ENCODE measurements around the gene RPN2.

RPN2 gene

GRCh38 chr20:37193226-37193625, 14.1 kb downstream of the RPN2 start:
- Histone ChIP-seq H3K36me3 (ENCODE audit: control insufficient read depth, insufficient read depth, low read length) (peaks cover 21% of the 10 kb centered on the region), H3K4me3 (replicated peaks; ENCODE audit: low read depth, low read length) (no peak overlapping the region), H3K27me3 (replicated peaks; ENCODE audit: control insufficient read depth, insufficient read depth, low read length) (no peaks in the 10 kb centered on the region)
- DNase-seq (ENCODE audit: extremely low read depth, insufficient read length) = no peak
- no peak for TF ChIP-seq CTCF (IDR thresholded peaks at IDR 0.05; ENCODE audit: insufficient read depth, low read length, poor library complexity, severe bottlenecking)

- no peak for DNase-seq (ENCODE audit: extremely low read depth, insufficient read length)
- no peak for TF ChIP-seq CTCF (IDR thresholded peaks at IDR 0.05; ENCODE audit: insufficient read depth, low read length, poor library complexity, severe bottlenecking)
- Histone ChIP-seq H3K36me3 (ENCODE audit: control insufficient read depth, insufficient read depth, low read length) (peaks cover 19% of the 10 kb centered on the region), H3K27me3 (replicated peaks; ENCODE audit: control insufficient read depth, insufficient read depth, low read length) (no peaks in the 10 kb centered on the region), H3K4me3 (replicated peaks; ENCODE audit: low read depth, low read length) (no peak overlapping the region)
Measured at GRCh38 chr20:37193821-37194220, 14.7 kb downstream of the RPN2 start.

- Histone ChIP-seq H3K4me3 (replicated peaks; ENCODE audit: low read depth, low read length) (no peak overlapping the region), H3K27me3 (replicated peaks; ENCODE audit: control insufficient read depth, insufficient read depth, low read length) (no peaks in the 10 kb centered on the region), H3K36me3 (ENCODE audit: control insufficient read depth, insufficient read depth, low read length) (peaks cover 28% of the 10 kb centered on the region)
- no peak for DNase-seq (ENCODE audit: extremely low read depth, insufficient read length)
- no peak for TF ChIP-seq CTCF (IDR thresholded peaks at IDR 0.05; ENCODE audit: insufficient read depth, low read length, poor library complexity, severe bottlenecking)
Measured at GRCh38 chr20:37194621-37195417, 15.7 kb downstream of the RPN2 start.

- Histone ChIP-seq H3K27me3 (replicated peaks; ENCODE audit: control insufficient read depth, insufficient read depth, low read length) (no peaks in the 10 kb centered on the region), H3K36me3 (ENCODE audit: control insufficient read depth, insufficient read depth, low read length) (peaks cover 33% of the 10 kb centered on the region), H3K4me3 (replicated peaks; ENCODE audit: low read depth, low read length) (no peak overlapping the region)
- no peak for TF ChIP-seq CTCF (IDR thresholded peaks at IDR 0.05; ENCODE audit: insufficient read depth, low read length, poor library complexity, severe bottlenecking)
- DNase-seq (ENCODE audit: extremely low read depth, insufficient read length) = no peak
Measured at GRCh38 chr20:37198932-37199660, 20.0 kb downstream of the RPN2 start.

- Histone ChIP-seq H3K36me3 (ENCODE audit: control insufficient read depth, insufficient read depth, low read length) (peaks cover 40% of the 10 kb centered on the region), H3K4me3 (replicated peaks; ENCODE audit: low read depth, low read length) (no peak overlapping the region), H3K27me3 (replicated peaks; ENCODE audit: control insufficient read depth, insufficient read depth, low read length) (no peaks in the 10 kb centered on the region)
- no peak for TF ChIP-seq CTCF (IDR thresholded peaks at IDR 0.05; ENCODE audit: insufficient read depth, low read length, poor library complexity, severe bottlenecking)
- no peak for DNase-seq (ENCODE audit: extremely low read depth, insufficient read length)
Measured at GRCh38 chr20:37200376-37200775, 21.2 kb downstream of the RPN2 start.
